HCT116 (cell line): ENCODE measurements around the gene AUTS2.

Experiments used
- ATF3 ChIP-seq: IDR thresholded peaks from 2 replicates; pipeline ENCODE4 v1.6.1; 2012
- CTCF ChIP-seq, 3 experiments: fragments of 200-600 bp in 1 of 3; sonication (generic) in 1 of 3; IDR thresholded peaks in 2 of 3; conservative IDR thresholded peaks in 1 of 3; 2 replicates each; pipeline ENCODE4 v1.5.1; 2012 to 2017; ENCODE audit warnings: low read depth in 2 of 3, low read length in 2 of 3, antibody characterized with exemption in 1 of 3, borderline replicate concordance in 1 of 3, control low read depth in 1 of 3, mild to moderate bottlenecking in 1 of 3, mixed read lengths in 1 of 3, mixed run types in 1 of 3, moderate library complexity in 1 of 3; ENCODE audit not compliant: insufficient read depth in 1 of 3
- ELF1 ChIP-seq: IDR thresholded peaks from 2 replicates; pipeline ENCODE4 v1.6.1; 2012; ENCODE audit warnings: low read depth, borderline replicate concordance
- EZH2 ChIP-seq: fragments of 200-600 bp; sonication (generic); IDR thresholded peaks from 2 replicates; pipeline ENCODE4 v1.6.1; 2017; ENCODE audit warnings: antibody characterized with exemption, mixed run types
- JUND ChIP-seq: IDR thresholded peaks from 2 replicates; pipeline ENCODE4 v1.6.1; 2012
- MAX ChIP-seq: IDR thresholded peaks from 2 replicates; pipeline ENCODE4 v1.6.1; 2012
- POLR2A ChIP-seq: IDR thresholded peaks from 2 replicates; pipeline ENCODE4 v1.7.0; 2011; ENCODE audit warnings: borderline replicate concordance; ENCODE audit not compliant: insufficient read depth, insufficient read length; ENCODE audit errors: extremely low read depth
- POLR2AphosphoS5 ChIP-seq: IDR thresholded peaks from 2 replicates; pipeline ENCODE4 v1.6.1; 2011; ENCODE audit warnings: mild to moderate bottlenecking, low read depth, low read length, moderate library complexity
- RAD21 ChIP-seq: IDR thresholded peaks from 2 replicates; pipeline ENCODE4 v1.6.1; 2012; ENCODE audit warnings: low read depth, mild to moderate bottlenecking
- REST ChIP-seq: IDR thresholded peaks from 2 replicates; pipeline ENCODE4 v1.6.1; 2012; ENCODE audit warnings: low read depth
- SIN3A ChIP-seq: IDR thresholded peaks from 2 replicates; pipeline ENCODE4 v1.6.1; 2012; ENCODE audit warnings: low read depth
- TCF7L2 ChIP-seq: IDR thresholded peaks from 2 replicates; pipeline ENCODE4 v1.7.0; 2011; ENCODE audit warnings: borderline replicate concordance, inconsistent platforms; ENCODE audit not compliant: insufficient read depth, insufficient read length; ENCODE audit errors: extremely low read depth
- YY1 ChIP-seq: IDR thresholded peaks from 2 replicates; pipeline ENCODE4 v1.6.1; 2011; ENCODE audit warnings: low read length, low read depth, moderate library complexity, mild to moderate bottlenecking; ENCODE audit not compliant: insufficient replicate concordance; ENCODE audit errors: extremely low read depth
- ZNF274 ChIP-seq: fragments of 200-500 bp; sonication (Bioruptor generic); IDR thresholded peaks from 2 replicates; pipeline ENCODE4 v1.6.1; 2014; ENCODE audit warnings: mild to moderate bottlenecking, low read depth, low read length, inconsistent platforms

GRCh38 chr7:69826283-69826682, 228.0 kb downstream of the AUTS2 start:
- TF ChIP-seq SIN3A (no peak), CTCF (IDR thresholded peaks at IDR 0.05 in 2 of 3, conservative IDR thresholded peaks at IDR 0.05 in 1 of 3; ENCODE audit: borderline replicate concordance in 1 of 3, insufficient read depth in 1 of 3, low read depth in 2 of 3, low read length in 2 of 3) (no peak), ATF3 (no peak), EZH2 (no peak), JUND (no peak), POLR2AphosphoS5 (no peak), POLR2A (no peak), REST (no peak), MAX (no peak), RAD21 (no peak), ZNF274 (no peak), YY1 (no peak), TCF7L2 (no peak), ELF1 (no peak)
